Left renal cortex interstitium (tissue), 4 donors: Measurements from ENCODE around the gene ACAA2. TPM values are rescaled to one million over a fixed set of nuclear protein-coding genes. Genes with fewer than 3 reads are reported as not detected.

Source experiments
- DNase-seq, 4 donors: peaks; one replicate each; pipeline ENCODE4 v3.0.0-alpha.2; 2013; ENCODE audit warnings: low read depth in 4 of 4, low spot score in 2 of 4, missing footprints in 1 of 4
- polyA plus RNA-seq, 4 donors: library from polyadenylated mRNA; unstranded; fragments of 120-200 nt; gene quantifications; one replicate each; pipeline ENCODE4 v1.2.1, GENCODE V29; 2013; ENCODE audit not compliant: insufficient read length in 4 of 4

Gene ACAA2
- polyA plus RNA-seq, 4 donors: 208 to 282 (median 236) TPM

GRCh38 chr18:49745045-49746014 lies 68.0 kb downstream of the ACAA2 start:
- DNase-seq: no peak

GRCh38 chr18:49744376-49745008 lies 68.8 kb downstream of the ACAA2 start:
- no peak for DNase-seq

- DNase-seq: no peak
Observed at GRCh38 chr18:49743117-49743567, 70.2 kb downstream of the ACAA2 start.

GRCh38 chr18:49742316-49743116 lies 70.8 kb downstream of the ACAA2 start:
- DNase-seq: no peak

- DNase-seq: no peak
Observed at GRCh38 chr18:49739275-49739674, 74.1 kb downstream of the ACAA2 start.

GRCh38 chr18:49738721-49739120 lies 74.6 kb downstream of the ACAA2 start:
- DNase-seq: no peak

- DNase-seq: no peak
Observed at GRCh38 chr18:49734836-49735235, 78.5 kb downstream of the ACAA2 start.

- no peak for DNase-seq
Observed at GRCh38 chr18:49733896-49734585, 79.3 kb downstream of the ACAA2 start.

- DNase-seq: no peak
Observed at GRCh38 chr18:49733321-49733720, 80.0 kb downstream of the ACAA2 start.
